Keratinocyte (primary cell): ENCODE measurements around the gene FCER1G.

Experiments
- CTCF ChIP-seq, 3 experiments: IDR thresholded peaks in 1 of 3; conservative IDR thresholded peaks in 1 of 3; optimal IDR thresholded peaks in 1 of 3; 2 replicates in 2 of 3; 3 replicates in 1 of 3; pipeline versions ENCODE3 to v1.5.1; 2011; ENCODE audit warnings: low read length in 3 of 3, mild to moderate bottlenecking in 3 of 3, moderate library complexity in 2 of 3, control low read depth in 1 of 3, inconsistent platforms in 1 of 3; ENCODE audit not compliant: insufficient read depth in 2 of 3; ENCODE audit errors: extremely low read depth in 1 of 3
- EZH2 ChIP-seq: IDR thresholded peaks from one replicate; pipeline ENCODE4 v1.6.1; 2012; ENCODE audit warnings: inconsistent platforms, mild to moderate bottlenecking, low read length, moderate library complexity

GRCh38 chr1:161189036-161189435, 26.1 kb upstream of the FCER1G start:
- no peak for TF ChIP-seq CTCF (optimal IDR thresholded peaks at IDR 0.05 in 1 of 3, IDR thresholded peaks at IDR 0.05 in 1 of 3, conservative IDR thresholded peaks at IDR 0.05 in 1 of 3; ENCODE audit: extremely low read depth in 1 of 3, insufficient read depth in 2 of 3, low read length in 3 of 3)
- TF ChIP-seq EZH2 = no peak
